ENCODE measurements around the gene FAM161A. TPM values are rescaled to one million over a fixed set of nuclear protein-coding genes. Genes with fewer than 3 reads are reported as not detected.
A peak's percentile ranks its signal among the peaks of the same experiment; 100 is the strongest.
"Not testable (repeated sequence)": the region's sequence is repeated elsewhere in the genome, so short reads cannot be mapped to it uniquely, and the experiment has no call there.

Gene FAM161A, protein sequence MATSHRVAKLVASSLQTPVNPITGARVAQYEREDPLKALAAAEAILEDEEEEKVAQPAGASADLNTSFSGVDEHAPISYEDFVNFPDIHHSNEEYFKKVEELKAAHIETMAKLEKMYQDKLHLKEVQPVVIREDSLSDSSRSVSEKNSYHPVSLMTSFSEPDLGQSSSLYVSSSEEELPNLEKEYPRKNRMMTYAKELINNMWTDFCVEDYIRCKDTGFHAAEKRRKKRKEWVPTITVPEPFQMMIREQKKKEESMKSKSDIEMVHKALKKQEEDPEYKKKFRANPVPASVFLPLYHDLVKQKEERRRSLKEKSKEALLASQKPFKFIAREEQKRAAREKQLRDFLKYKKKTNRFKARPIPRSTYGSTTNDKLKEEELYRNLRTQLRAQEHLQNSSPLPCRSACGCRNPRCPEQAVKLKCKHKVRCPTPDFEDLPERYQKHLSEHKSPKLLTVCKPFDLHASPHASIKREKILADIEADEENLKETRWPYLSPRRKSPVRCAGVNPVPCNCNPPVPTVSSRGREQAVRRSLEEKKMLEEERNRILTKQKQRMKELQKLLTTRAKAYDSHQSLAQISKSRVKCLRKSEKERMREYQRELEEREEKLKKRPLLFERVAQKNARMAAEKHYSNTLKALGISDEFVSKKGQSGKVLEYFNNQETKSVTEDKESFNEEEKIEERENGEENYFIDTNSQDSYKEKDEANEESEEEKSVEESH
- polyA plus RNA-seq (ENCODE audit: insufficient read length) = 13.3 TPM

DNA sequence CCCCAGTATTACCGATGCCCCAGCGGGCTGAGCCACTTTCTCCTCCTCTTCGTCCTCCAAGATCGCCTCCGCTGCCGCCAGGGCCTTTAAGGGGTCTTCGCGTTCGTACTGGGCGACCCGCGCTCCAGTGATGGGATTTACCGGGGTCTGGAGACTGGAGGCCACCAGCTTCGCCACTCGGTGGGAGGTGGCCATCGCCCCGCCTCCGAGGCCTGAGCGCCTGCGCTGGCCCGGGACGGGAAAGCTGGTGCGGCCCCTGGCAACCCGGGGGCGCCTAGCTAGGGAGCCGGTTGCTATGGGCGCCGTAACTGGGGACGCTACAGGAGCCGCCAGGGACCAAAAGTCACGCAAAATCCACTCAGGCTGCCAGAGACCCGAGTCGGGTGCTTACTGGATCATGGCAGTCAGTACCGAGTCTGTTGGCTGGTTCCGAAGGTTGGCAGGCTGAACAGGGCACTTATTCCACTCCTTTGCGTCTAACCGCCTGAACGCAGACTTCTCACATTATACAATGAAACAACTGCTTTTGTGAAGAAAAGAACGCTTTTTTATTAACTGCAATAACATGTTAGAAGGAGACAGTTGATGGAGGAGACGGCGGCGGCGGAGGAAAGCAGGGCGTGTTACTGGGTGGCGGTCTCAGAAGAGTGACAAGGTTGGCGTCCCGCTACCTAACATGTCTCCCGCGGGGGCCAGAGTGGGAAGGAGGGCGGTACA is at the start of gene FAM161A:
Gene FAM161A (minus strand): TSS at position 214 of the 717 bp plus-strand sequence. CDS start 19 bp downstream, at position 195.
- DNase-seq (ENCODE audit: low read depth) = peak; percentile 45

DNA sequence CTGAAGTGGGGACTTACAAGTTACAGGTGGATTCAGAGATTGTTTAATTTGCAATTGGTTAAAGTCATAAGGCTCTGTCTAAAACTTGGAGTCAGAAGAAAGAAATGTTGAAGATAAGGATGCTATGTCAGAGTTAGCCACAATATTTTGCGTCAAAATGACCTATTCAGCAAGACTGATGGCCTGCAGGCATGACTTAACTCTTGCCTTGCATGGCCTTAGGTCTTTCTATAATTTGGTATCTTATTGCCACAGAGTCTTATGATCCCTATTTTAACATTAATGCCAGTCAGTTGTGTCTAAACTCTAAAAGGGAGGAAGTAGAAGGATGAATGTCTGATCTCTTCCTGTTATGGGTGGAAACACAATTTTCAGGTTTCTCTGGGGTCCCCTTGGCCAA is 46.4 kb upstream of the FAM161A start:
- DNase-seq (ENCODE audit: low read depth) = no peak

DNA sequence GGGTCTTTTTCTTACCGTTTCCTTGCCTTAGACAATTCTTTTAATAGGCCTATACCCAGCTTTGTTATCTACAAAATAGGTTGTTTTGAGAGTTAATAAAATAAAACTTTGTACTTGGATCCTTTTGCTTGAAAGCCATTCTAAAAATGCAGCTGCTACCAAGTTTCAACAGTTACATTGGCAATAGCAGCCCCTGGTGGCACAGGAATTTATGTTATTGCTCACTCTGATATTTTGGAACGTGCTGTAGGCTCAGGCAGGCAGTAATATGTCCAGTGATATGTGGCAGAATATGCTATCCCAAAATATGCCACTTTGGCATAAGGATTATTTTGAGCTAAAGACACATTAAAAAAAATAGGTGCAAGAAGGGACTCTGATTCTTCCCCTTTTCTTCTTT is 45.0 kb upstream of the FAM161A start:
- no peak for DNase-seq (ENCODE audit: low read depth)

- peak; percentile 38 for DNase-seq (ENCODE audit: low read depth)
Observed at GRCh38 chr2:61888267-61889055, 34.6 kb upstream of the FAM161A start, which contains the start of gene CCT4. TSS of gene CCT4 (minus strand) at chr2:61888656. CDS start at chr2:61888507, 149 bp downstream.

DNA sequence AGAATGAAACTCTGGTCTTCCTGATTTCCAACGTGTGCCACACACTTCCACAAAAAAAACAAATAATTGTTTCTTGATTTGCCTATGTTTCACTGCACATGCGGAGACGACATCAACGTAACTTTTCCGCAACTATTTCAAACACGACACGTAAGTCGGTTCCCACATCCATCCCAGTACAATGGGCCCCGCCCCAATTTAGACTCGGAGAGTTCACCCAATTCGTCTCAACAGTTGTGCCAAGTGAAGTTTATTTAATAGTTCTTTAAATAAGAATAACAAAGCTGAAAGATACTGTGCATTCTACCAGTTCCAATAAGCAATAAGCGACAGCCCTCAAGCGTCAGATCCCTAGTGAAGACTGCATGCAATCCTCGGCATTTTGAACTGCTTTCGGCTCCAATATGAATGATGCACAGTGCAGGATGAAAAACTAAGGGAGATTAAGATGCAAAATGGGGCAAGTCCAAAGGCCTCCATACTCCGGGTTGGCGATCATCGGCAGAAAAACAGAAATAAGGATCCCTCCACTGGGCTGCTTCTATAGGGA is 33.9 kb upstream of the FAM161A start:
- DNase-seq (ENCODE audit: low read depth) = no peak

- no peak for DNase-seq (ENCODE audit: low read depth)
Observed at GRCh38 chr2:61885896-61886603, 32.2 kb upstream of the FAM161A start.

GRCh38 chr2:61882850-61883249 is 29.0 kb upstream of the FAM161A start:
- no peak for DNase-seq (ENCODE audit: low read depth)

DNA sequence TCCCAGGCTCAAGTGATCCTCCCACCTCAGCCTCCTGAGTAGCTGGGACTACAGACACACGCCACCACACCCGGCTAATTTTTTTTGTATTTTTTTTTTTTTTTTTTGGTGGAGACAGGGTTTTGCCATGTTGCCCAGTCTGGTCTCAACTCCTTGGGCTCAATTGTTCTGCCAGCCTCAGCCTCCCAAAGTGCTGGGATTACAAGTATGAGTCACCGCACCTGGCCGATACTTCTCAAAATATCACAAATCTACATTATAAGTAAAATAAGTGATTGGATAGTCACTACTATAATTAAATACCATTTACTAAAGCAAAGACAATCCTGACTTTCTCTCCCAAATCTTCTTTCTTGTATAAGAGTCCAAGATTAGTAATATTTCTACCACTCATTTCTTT is 25.5 kb upstream of the FAM161A start:
- DNase-seq (ENCODE audit: low read depth) = not testable (repeated sequence)

- DNase-seq (ENCODE audit: low read depth) = no peak
Observed at GRCh38 chr2:61878761-61879160, 24.9 kb upstream of the FAM161A start.

DNA sequence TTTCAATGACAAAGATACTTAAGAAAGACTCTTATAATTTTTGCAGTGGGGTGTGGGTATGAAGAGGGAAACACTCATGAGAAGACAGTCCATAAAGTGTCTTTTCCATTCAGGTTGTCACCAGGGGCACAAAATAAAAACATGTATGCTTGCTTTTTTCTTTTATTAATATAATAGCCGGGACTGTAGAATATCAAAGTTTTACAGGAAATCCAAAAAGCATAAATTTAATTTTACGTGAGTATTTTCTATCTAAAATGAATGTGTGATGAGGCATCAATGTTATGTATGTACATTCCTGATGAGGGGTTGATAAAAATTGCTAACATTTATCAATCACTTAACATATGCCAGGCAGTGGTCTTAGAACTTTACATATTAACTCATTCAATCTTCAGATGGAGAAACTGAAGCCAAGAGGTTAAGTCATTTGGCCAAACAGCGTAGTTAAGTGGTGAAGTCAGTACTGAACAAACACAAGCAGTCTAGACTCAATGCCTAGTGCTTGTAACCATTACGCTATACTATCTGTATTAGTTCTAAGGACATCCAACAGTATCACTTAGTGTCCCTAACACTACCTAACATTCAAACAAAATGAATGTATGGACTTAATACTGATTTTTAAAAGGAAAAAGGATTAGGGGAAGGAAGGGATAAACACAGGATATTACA is 23.8 kb upstream of the FAM161A start:
- DNase-seq (ENCODE audit: low read depth) = no peak

DNA sequence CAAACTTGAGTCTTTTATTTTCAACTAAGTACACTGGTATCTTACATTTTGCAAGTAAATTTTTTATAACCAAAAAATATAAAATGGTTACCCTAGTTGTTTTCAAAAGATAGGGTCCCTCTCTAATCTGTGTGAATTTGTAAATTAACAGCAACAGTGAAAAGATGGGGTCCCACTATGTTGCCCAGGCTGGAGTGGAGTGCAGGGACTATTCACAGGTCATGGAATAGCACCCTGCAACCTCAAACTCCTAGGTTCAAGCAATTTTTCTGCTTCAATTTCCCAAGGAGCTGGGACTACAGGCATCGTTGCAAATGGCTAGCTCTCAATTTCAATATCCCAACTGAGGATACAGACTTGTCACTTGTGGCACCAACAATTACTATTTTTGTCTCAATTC is 22.5 kb upstream of the FAM161A start:
- DNase-seq (ENCODE audit: low read depth) = no peak

DNA sequence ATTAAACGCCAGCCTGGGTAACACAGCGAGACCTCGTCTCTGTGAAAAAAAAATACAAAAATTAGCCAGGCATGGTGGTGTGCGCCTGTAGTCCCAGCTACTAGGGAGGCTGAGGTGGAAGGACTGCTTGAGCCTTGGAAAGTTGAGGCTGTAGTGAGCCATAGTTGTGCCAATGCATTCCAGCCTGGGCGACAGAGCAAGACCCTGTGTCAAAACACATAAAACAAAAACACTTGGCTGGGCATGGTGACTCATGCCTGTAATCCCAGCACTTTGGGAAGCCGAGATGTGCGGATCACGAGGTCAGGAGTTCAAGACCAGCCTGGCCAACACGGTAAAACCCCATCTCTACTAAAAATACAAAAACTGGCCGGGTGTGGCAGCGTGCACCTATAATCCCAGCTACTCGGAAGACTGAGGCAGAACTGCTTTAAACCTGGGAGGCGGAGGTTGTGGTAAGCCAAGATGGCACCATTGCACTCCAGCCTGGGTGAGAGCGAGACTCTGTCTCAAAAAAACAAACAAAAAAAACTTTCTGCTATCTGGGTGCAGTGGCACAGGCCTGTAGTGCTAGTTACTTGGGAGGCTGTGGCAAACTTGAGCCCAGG is 12.7 kb upstream of the FAM161A start:
- not testable (repeated sequence) for DNase-seq (ENCODE audit: low read depth)

DNA sequence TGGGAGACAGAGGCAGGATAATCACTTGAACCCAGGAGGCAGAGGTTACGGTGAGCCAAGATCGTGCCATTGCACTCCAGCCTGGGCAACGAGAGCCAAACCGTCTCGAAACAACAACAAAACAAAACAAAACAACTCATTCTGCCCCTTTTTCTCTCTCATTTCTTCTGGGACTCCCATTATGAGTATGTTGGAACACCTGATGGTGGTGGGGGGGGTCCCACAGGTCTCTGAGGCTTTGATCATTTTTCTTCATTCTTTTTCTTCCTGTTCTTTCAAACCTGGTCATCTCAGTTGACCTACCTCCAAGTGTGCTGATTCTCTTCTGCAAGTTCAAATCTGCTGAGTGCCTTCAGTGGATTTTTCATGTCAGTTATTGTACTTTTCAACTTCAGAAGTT is 8.2 kb upstream of the FAM161A start:
- DNase-seq (ENCODE audit: low read depth) = no peak

DNA sequence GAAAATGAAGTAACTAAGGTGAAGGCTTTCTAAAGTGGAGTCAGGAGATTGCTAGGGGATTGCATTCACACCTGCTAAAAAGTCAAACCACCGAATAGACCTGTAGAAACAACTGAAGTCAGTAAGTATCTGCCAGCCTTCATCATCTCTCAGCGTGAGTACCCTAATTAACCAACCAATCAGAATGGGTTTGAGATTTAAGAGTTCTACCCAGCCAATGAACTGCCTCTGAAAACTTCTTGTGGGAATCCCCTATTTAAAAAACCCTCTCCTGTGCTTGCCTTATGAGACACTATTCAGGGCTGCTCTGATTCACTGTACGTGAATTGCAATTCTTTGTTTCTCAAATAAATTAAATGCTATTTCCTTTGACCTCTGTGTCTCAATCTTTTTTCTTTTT is 3.4 kb upstream of the FAM161A start:
- DNase-seq (ENCODE audit: low read depth) = no peak

- no peak for DNase-seq (ENCODE audit: low read depth)
Observed at GRCh38 chr2:61855318-61855613, 1.4 kb upstream of the FAM161A start.

GRCh38 chr2:61854564-61855317 is 881 bp upstream of the FAM161A start:
- DNase-seq (ENCODE audit: low read depth) = peak; percentile 89

- no peak for DNase-seq (ENCODE audit: low read depth)
Observed at GRCh38 chr2:61853086-61853846, 594 bp downstream of the FAM161A start.

DNA sequence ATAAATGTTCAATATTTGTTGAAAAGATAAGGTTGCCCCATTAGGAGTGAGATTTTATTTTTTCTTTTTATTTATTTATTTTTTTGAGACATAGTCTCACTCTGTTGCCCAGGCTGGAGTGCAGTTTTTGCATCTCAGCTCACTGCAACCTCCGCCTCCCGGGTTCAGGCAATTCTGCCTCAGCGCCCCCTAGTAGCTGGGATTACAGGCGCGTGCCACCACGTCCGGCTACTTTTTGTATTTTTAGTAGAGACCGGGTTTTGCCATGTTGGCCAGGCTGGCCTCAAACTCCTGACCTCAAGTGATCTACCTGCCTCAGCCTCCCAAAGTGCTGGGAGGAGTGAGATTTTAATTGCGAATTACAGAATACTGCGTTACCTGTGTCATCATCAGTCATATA is 2.6 kb downstream of the FAM161A start:
- not testable (repeated sequence) for DNase-seq (ENCODE audit: low read depth)

Measured in forelimb muscle (tissue), 1 donor.